Measurements from ENCODE around the gene GGN.

The GGN gene

GRCh38 chr19:38409631-38410133, 21.8 kb upstream of the GGN start:
- Histone ChIP-seq H3K9me3 (ENCODE audit: insufficient read depth, low read depth, low read length) (no peaks in the 10 kb centered on the region), H3K4me3 (ENCODE audit: low read length) (no peak overlapping the region), H3K27me3 (ENCODE audit: insufficient read depth, low read length) (no peaks in the 10 kb centered on the region), H3K4me1 (ENCODE audit: insufficient read depth, low read length) (no peaks in the 10 kb centered on the region), H3K9ac (ENCODE audit: low read depth, low read length) (no peak overlapping the region), H3K36me3 (ENCODE audit: insufficient read depth, low read depth, low read length) (no peaks in the 10 kb centered on the region), H3K27ac (ENCODE audit: low read length) (no peak overlapping the region)

GRCh38 chr19:38405276-38405675, 17.4 kb upstream of the GGN start:
- no peak overlapping the region for H3K27ac ChIP-seq (ENCODE audit: low read length)
- H3K9me3 ChIP-seq (ENCODE audit: insufficient read depth, low read depth, low read length) = no peaks in the 10 kb centered on the region
- H3K4me3 ChIP-seq (ENCODE audit: low read length) = no peak overlapping the region
- no peaks in the 10 kb centered on the region for H3K36me3 ChIP-seq (ENCODE audit: insufficient read depth, low read depth, low read length)
- H3K9ac ChIP-seq (ENCODE audit: low read depth, low read length) = no peak overlapping the region
- no peaks in the 10 kb centered on the region for H3K4me1 ChIP-seq (ENCODE audit: insufficient read depth, low read length)
- peaks cover 19% of the 10 kb centered on the region for H3K27me3 ChIP-seq (ENCODE audit: insufficient read depth, low read length)

GRCh38 chr19:38404858-38405257, 17.0 kb upstream of the GGN start:
- no peak overlapping the region for H3K27ac ChIP-seq (ENCODE audit: low read length)
- H3K9me3 ChIP-seq (ENCODE audit: insufficient read depth, low read depth, low read length) = no peaks in the 10 kb centered on the region
- H3K36me3 ChIP-seq (ENCODE audit: insufficient read depth, low read depth, low read length) = no peaks in the 10 kb centered on the region
- H3K4me1 ChIP-seq (ENCODE audit: insufficient read depth, low read length) = no peaks in the 10 kb centered on the region
- no peak overlapping the region for H3K9ac ChIP-seq (ENCODE audit: low read depth, low read length)
- peaks cover 23% of the 10 kb centered on the region for H3K27me3 ChIP-seq (ENCODE audit: insufficient read depth, low read length)
- no peak overlapping the region for H3K4me3 ChIP-seq (ENCODE audit: low read length)

GRCh38 chr19:38402967-38403674, 15.3 kb upstream of the GGN start, which contains the start of gene FAM98C:
Gene FAM98C, plus strand, starts transcription at chr19:38403093. Its CDS starts 61 bp downstream, at chr19:38403154.
- H3K27ac ChIP-seq (ENCODE audit: low read length) = no peak within 1 kb of the TSS
- no peaks in the 10 kb centered on the region for H3K4me1 ChIP-seq (ENCODE audit: insufficient read depth, low read length)
- H3K9me3 ChIP-seq (ENCODE audit: insufficient read depth, low read depth, low read length) = no peaks in the 10 kb centered on the region
- no peaks in the 10 kb centered on the region for H3K36me3 ChIP-seq (ENCODE audit: insufficient read depth, low read depth, low read length)
- H3K27me3 ChIP-seq (ENCODE audit: insufficient read depth, low read length) = peaks cover 41% of the 10 kb centered on the region
- H3K4me3 ChIP-seq (ENCODE audit: low read length) = peak within 1 kb of the TSS; percentile 71
- H3K9ac ChIP-seq (ENCODE audit: low read depth, low read length) = no peak within 1 kb of the TSS

- Histone ChIP-seq H3K4me1 (ENCODE audit: insufficient read depth, low read length) (no peaks in the 10 kb centered on the region), H3K36me3 (ENCODE audit: insufficient read depth, low read depth, low read length) (no peaks in the 10 kb centered on the region), H3K9me3 (ENCODE audit: insufficient read depth, low read depth, low read length) (no peaks in the 10 kb centered on the region), H3K9ac (ENCODE audit: low read depth, low read length) (no peak overlapping the region), H3K27ac (ENCODE audit: low read length) (no peak overlapping the region), H3K4me3 (ENCODE audit: low read length) (peak overlapping the region; percentile 47), H3K27me3 (ENCODE audit: insufficient read depth, low read length) (peaks cover 45% of the 10 kb centered on the region)
Measured at GRCh38 chr19:38402623-38402966, 14.8 kb upstream of the GGN start.

- Histone ChIP-seq H3K4me3 (ENCODE audit: low read length) (no peak overlapping the region), H3K9me3 (ENCODE audit: insufficient read depth, low read depth, low read length) (no peaks in the 10 kb centered on the region), H3K36me3 (ENCODE audit: insufficient read depth, low read depth, low read length) (peaks cover 6% of the 10 kb centered on the region; the same call in 1 of the 2 replicates), H3K27ac (ENCODE audit: low read length) (no peak overlapping the region), H3K27me3 (ENCODE audit: insufficient read depth, low read length) (peaks cover 56% of the 10 kb centered on the region), H3K4me1 (ENCODE audit: insufficient read depth, low read length) (no peaks in the 10 kb centered on the region), H3K9ac (ENCODE audit: low read depth, low read length) (no peak overlapping the region)
Measured at GRCh38 chr19:38401148-38401547, 13.3 kb upstream of the GGN start.

GRCh38 chr19:38400361-38400760, 12.5 kb upstream of the GGN start:
- Histone ChIP-seq H3K9ac (ENCODE audit: low read depth, low read length) (no peak overlapping the region), H3K4me3 (ENCODE audit: low read length) (no peak overlapping the region), H3K4me1 (ENCODE audit: insufficient read depth, low read length) (no peaks in the 10 kb centered on the region), H3K9me3 (ENCODE audit: insufficient read depth, low read depth, low read length) (no peaks in the 10 kb centered on the region), H3K27ac (ENCODE audit: low read length) (no peak overlapping the region), H3K27me3 (ENCODE audit: insufficient read depth, low read length) (peaks cover 56% of the 10 kb centered on the region), H3K36me3 (ENCODE audit: insufficient read depth, low read depth, low read length) (peaks cover 8% of the 10 kb centered on the region; the same call in 1 of the 2 replicates)

- Histone ChIP-seq H3K9ac (ENCODE audit: low read depth, low read length) (no peak overlapping the region), H3K4me3 (ENCODE audit: low read length) (no peak overlapping the region), H3K27me3 (ENCODE audit: insufficient read depth, low read length) (peaks cover 56% of the 10 kb centered on the region), H3K9me3 (ENCODE audit: insufficient read depth, low read depth, low read length) (no peaks in the 10 kb centered on the region), H3K27ac (ENCODE audit: low read length) (no peak overlapping the region), H3K4me1 (ENCODE audit: insufficient read depth, low read length) (peaks cover 5% of the 10 kb centered on the region; the same call in 1 of the 2 replicates), H3K36me3 (ENCODE audit: insufficient read depth, low read depth, low read length) (peaks cover 8% of the 10 kb centered on the region; the same call in 1 of the 2 replicates)
Measured at GRCh38 chr19:38399537-38399936, 11.7 kb upstream of the GGN start.

- H3K4me1 ChIP-seq (ENCODE audit: insufficient read depth, low read length) = peaks cover 5% of the 10 kb centered on the region; the same call in 1 of the 2 replicates
- H3K9ac ChIP-seq (ENCODE audit: low read depth, low read length) = no peak overlapping the region
- H3K4me3 ChIP-seq (ENCODE audit: low read length) = no peak overlapping the region
- H3K36me3 ChIP-seq (ENCODE audit: insufficient read depth, low read depth, low read length) = peaks cover 8% of the 10 kb centered on the region; the same call in 1 of the 2 replicates
- H3K9me3 ChIP-seq (ENCODE audit: insufficient read depth, low read depth, low read length) = no peaks in the 10 kb centered on the region
- H3K27ac ChIP-seq (ENCODE audit: low read length) = no peak overlapping the region
- H3K27me3 ChIP-seq (ENCODE audit: insufficient read depth, low read length) = peaks cover 56% of the 10 kb centered on the region
Measured at GRCh38 chr19:38399081-38399480, 11.2 kb upstream of the GGN start.

GRCh38 chr19:38395381-38396114, 7.7 kb upstream of the GGN start:
- H3K4me3 ChIP-seq (ENCODE audit: low read length) = no peak overlapping the region
- H3K27me3 ChIP-seq (ENCODE audit: insufficient read depth, low read length) = peaks cover 39% of the 10 kb centered on the region
- no peak overlapping the region for H3K9ac ChIP-seq (ENCODE audit: low read depth, low read length)
- H3K9me3 ChIP-seq (ENCODE audit: insufficient read depth, low read depth, low read length) = no peaks in the 10 kb centered on the region
- H3K27ac ChIP-seq (ENCODE audit: low read length) = no peak overlapping the region
- H3K4me1 ChIP-seq (ENCODE audit: insufficient read depth, low read length) = peaks cover 12% of the 10 kb centered on the region
- H3K36me3 ChIP-seq (ENCODE audit: insufficient read depth, low read depth, low read length) = peaks cover 23% of the 10 kb centered on the region

GRCh38 chr19:38394488-38394887, 6.7 kb upstream of the GGN start:
- Histone ChIP-seq H3K27me3 (ENCODE audit: insufficient read depth, low read length) (peaks cover 29% of the 10 kb centered on the region), H3K36me3 (ENCODE audit: insufficient read depth, low read depth, low read length) (peaks cover 23% of the 10 kb centered on the region), H3K9me3 (ENCODE audit: insufficient read depth, low read depth, low read length) (no peaks in the 10 kb centered on the region), H3K9ac (ENCODE audit: low read depth, low read length) (no peak overlapping the region; the same call in 1 of the 2 replicates), H3K27ac (ENCODE audit: low read length) (no peak overlapping the region), H3K4me1 (ENCODE audit: insufficient read depth, low read length) (peaks cover 18% of the 10 kb centered on the region), H3K4me3 (ENCODE audit: low read length) (peak overlapping the region; percentile 29; the same call in 1 of the 2 replicates)

Data from iPS-20b (cell line).